Thymus (tissue), 11 donors: Measurements from ENCODE around the gene ACTN1. TPM values are rescaled to one million over a fixed set of nuclear protein-coding genes. Genes with fewer than 3 reads are reported as not detected.
A peak's percentile ranks its signal among the peaks of the same experiment; 100 is the strongest.
"Not testable (repeated sequence)": the region's sequence is repeated elsewhere in the genome, so short reads cannot be mapped to it uniquely, and the experiment has no call there.

Experiments used
- DNase-seq, 9 donors: peaks; one replicate each; pipeline ENCODE4 v3.0.0-alpha.2; 2013; ENCODE audit warnings: low spot score in 9 of 9, low read depth in 6 of 9, missing footprints in 1 of 9
- H3K27ac ChIP-seq, 2 donors: one replicate each; pipeline ENCODE4 v1.5.1; 2013; ENCODE audit warnings: control low read depth in 1 of 2, low read depth in 1 of 2, low read length in 1 of 2, mild to moderate bottlenecking in 1 of 2, moderate library complexity in 1 of 2
- H3K27me3 ChIP-seq, 2 donors: one replicate each; pipeline ENCODE4 v1.5.1; 2013; ENCODE audit warnings: low read length in 1 of 2; ENCODE audit not compliant: control insufficient read depth in 2 of 2, insufficient read depth in 1 of 2
- H3K36me3 ChIP-seq, 2 donors: one replicate each; pipeline ENCODE4 v1.5.1; 2013; ENCODE audit warnings: low read length in 1 of 2, mild to moderate bottlenecking in 1 of 2, moderate library complexity in 1 of 2; ENCODE audit not compliant: control insufficient read depth in 2 of 2, insufficient read depth in 2 of 2
- H3K4me1 ChIP-seq, 2 donors: one replicate each; pipeline ENCODE4 v1.5.1; 2013; ENCODE audit warnings: low read length in 2 of 2; ENCODE audit not compliant: control insufficient read depth in 2 of 2, insufficient read depth in 2 of 2
- H3K4me3 ChIP-seq, 2 donors: one replicate each; pipeline ENCODE4 v1.5.1; 2013; ENCODE audit warnings: low read length in 2 of 2, control low read depth in 1 of 2, mild to moderate bottlenecking in 1 of 2
- H3K9me3 ChIP-seq, 2 donors: one replicate each; pipeline ENCODE4 v1.5.1; 2013; ENCODE audit warnings: low read length in 1 of 2, mild to moderate bottlenecking in 1 of 2; ENCODE audit not compliant: control insufficient read depth in 2 of 2, insufficient read depth in 1 of 2
- WGBS: extraction: QIAGEN DNeasy Blood & Tissue Kit; methylation state at CpG from one replicate; pipeline ENCODE4 v1.1.7; 2013; 5-methylcytosine and 5-hydroxymethylcytosine counted together
- polyA plus RNA-seq: library from polyadenylated mRNA; stranded (reverse); fragments of 200-250 nt; gene quantifications from one replicate; pipeline ENCODE4 v1.2.3, GENCODE V29; 2013
- total RNA-seq: library from RNA; stranded (reverse); fragments of 120-200 nt; gene quantifications from one replicate; pipeline ENCODE4 v1.2.4, GENCODE V29; 2013
- donor health status: healthy.

Gene ACTN1
- total and polyA plus RNA-seq, 2 donors, result 21.6 to 59.3 TPM

DNA sequence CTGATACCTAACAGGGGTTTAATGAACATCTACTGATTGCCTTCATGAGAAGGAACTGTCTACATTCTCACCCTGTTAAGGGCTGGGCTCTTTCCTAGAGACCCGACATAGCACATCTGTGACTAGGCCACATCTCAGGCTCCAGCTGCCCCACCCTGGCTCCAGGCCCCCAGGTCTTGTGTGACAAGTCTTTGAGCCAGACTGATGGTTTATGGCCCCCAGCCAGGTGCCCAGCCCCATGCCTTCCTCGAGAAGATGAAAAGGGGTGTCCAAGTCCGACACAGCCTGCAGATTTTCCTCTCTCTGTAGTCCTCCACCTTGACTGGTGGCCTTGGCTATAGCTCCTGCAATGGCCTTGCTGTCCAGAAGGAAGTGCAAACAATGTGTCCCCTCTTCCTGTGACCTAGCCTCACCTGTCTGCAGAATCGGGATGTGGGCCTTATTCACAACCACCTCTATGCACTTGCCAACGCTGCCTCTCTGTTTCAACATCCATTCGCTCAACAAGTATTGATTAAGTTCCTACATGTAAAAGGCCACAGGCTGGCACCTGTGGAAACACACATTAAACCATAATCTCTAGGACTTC is 4.2 kb downstream of the ACTN1 start:
- no peak overlapping the region for H3K4me3 ChIP-seq
- 95% methylated on average over 6 of the region's 6 CpGs for WGBS
- H3K27me3 ChIP-seq, result peaks cover 14 to 26% of the 10 kb centered on the region in 2 donors
- peaks cover 7 to 11% of the 10 kb centered on the region in 2 donors for H3K36me3 ChIP-seq
- H3K9me3 ChIP-seq, result peaks cover 0 to 14% of the 10 kb centered on the region in 2 donors
- H3K4me1 ChIP-seq, result peaks cover 37 to 59% of the 10 kb centered on the region in 2 donors
- H3K27ac ChIP-seq, result no peak overlapping the region
- DNase-seq, result no peak

DNA sequence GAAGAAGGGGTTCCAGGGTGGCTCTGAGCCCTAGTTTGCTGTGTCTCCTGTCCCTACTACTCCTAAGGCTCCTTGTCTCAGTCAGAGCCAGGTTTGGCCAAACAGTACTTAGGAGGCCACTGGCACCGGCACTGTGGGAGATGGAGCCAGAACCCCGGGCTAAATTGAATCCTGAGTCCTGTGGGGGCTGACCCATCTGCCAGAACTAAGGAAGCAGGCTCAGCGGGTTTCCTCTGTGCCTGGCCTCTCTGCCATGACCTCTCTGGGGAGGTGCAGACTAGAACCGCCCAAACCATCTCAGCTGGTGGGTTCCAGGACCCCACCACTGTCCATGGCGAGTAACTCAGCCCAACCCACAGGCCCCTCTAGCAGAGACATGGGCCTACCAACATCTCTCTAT is 5.5 kb downstream of the ACTN1 start:
- peaks cover 0 to 14% of the 10 kb centered on the region in 2 donors for H3K9me3 ChIP-seq

DNA sequence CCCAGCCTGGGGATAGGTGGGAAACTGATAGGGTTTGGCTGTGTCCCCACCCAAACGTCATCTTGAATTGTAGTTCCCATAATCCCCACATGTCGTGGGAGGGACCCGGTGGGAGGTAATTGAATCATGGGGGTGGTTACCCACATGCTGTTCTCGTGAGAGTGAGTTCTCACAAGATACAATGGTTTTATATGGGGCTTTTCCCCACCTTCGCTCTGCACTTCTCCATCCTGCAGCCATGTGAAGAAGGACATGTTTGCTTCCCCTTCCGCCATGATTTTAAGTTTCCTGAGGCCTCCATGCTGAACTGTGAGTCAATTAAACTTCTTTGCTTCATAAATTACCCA is 5.9 kb downstream of the ACTN1 start:
- WGBS, result 96% methylated on average over 6 of the region's 6 CpGs
- peaks cover 7 to 11% of the 10 kb centered on the region in 2 donors for H3K36me3 ChIP-seq
- H3K4me3 ChIP-seq, H3K27ac ChIP-seq, DNase-seq: not testable (repeated sequence)
- peaks cover 0 to 14% of the 10 kb centered on the region in 2 donors for H3K9me3 ChIP-seq
- peaks cover 0 to 11% of the 10 kb centered on the region in 2 donors for H3K27me3 ChIP-seq
- H3K4me1 ChIP-seq, result peaks cover 53 to 68% of the 10 kb centered on the region in 2 donors

More for the DNA sequence above, 5.5 kb downstream of the ACTN1 start:
- no peak for DNase-seq
- Histone ChIP-seq H3K27ac (no peak overlapping the region), H3K36me3 (peaks cover 7 to 11% of the 10 kb centered on the region in 2 donors), H3K4me1 (peaks cover 49 to 63% of the 10 kb centered on the region in 2 donors), H3K4me3 (no peak overlapping the region), H3K27me3 (peaks cover 2 to 15% of the 10 kb centered on the region in 2 donors)
- 99% methylated on average over 5 of the region's 5 CpGs for WGBS

DNA sequence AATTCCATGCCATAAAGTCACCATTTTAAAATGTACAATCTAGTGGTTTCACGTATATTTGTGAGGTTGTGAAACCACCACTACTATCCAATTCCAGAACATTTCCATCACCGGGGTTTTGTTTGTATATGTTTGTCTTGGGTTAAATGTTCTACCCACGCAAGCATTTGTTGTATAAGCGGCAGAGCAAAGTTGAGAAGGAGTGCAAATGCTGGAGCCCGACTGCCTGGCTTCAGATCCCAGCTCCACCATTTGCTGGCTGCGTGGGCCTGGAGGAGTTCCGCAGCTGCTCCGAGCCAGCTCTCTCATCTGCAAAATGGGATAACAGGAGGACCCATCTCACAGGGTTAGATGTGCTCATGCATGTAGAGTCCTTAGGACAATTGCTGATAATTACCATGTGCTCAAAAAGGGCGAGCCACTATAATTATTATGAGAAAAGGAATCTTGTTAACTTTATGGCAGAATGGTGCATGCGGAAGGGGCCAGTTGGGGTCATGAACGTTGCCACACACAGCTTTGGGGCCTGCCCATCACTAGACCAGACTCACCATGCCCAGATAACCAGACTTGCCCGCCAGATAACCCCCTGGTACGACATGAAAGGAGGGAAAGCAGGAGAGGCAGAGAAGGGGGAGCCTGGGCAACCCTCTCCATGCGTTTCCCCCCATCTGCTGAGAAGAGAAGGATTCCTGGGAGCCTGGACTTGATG is 6.4 kb downstream of the ACTN1 start:
- Histone ChIP-seq H3K4me3 (no peak overlapping the region), H3K27ac (no peak overlapping the region), H3K27me3 (peaks cover 0 to 6% of the 10 kb centered on the region in 2 donors), H3K9me3 (peaks cover 0 to 14% of the 10 kb centered on the region in 2 donors), H3K36me3 (peaks cover 7 to 11% of the 10 kb centered on the region in 2 donors), H3K4me1 (peaks cover 58 to 68% of the 10 kb centered on the region in 2 donors)
- DNase-seq, result no peak
- WGBS, result 98% methylated on average over 14 of the region's 14 CpGs

DNA sequence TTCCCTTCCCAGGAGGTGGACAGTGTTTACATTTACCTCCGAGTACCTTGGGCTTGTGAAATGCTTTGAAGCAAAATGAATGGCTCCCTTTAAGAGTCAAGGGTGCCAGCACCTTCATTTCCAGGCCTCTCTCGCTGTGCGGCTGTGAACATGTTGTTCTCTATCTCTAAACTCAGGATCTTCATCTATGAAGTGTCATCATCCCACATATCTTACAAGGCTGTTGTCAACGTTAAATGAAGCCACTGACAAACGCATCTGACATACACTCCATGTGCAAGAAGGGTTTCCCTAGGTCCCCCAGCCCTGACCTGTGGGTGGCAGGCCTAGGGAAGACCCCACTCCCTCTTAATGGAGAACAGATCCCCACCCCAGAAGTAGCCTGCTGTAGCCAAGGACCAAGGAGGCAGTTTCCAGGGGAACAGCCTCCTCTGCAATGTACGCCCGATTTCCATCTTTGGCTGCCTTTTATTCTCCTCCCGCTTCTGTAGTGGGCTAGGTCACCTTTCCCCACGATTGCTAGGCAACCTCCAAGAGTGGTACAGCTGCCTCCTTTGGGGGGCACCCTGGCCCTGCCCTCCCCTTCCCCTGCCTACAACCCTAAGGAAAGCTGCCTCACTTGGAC is 7.6 kb downstream of the ACTN1 start:
- no peak for DNase-seq
- Histone ChIP-seq H3K27ac (peak overlapping the region in 1 of 2 donors; percentile 91), H3K4me3 (no peak overlapping the region), H3K4me1 (peaks cover 61 to 68% of the 10 kb centered on the region in 2 donors), H3K9me3 (peaks cover 0 to 14% of the 10 kb centered on the region in 2 donors), H3K27me3 (no peaks in the 10 kb centered on the region), H3K36me3 (peaks cover 7 to 11% of the 10 kb centered on the region in 2 donors)
- 84% methylated on average over 9 of the region's 9 CpGs for WGBS

DNA sequence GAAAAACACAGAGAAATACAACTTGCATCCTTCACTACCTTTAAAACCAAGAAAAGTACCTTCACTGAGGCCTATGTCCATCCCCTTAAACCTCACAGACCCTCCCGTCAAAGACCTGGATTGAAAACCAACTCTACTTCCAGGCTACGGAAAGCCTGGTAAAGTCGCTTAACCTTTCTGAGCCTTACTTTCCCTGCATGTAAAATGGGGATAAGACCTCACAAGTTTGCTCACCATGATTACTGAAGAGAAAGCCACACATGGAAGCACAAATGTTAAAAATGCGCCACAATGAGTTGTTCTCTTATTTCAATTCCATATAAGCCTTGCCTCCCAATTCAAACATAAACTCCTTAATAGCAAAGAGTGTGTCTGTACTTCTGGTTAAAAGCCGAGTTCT is 8.4 kb downstream of the ACTN1 start:
- H3K9me3 ChIP-seq, result peaks cover 0 to 14% of the 10 kb centered on the region in 2 donors
- H3K4me3 ChIP-seq, result no peak overlapping the region
- WGBS, result 76% methylated on average over 5 of the region's 5 CpGs
- no peak for DNase-seq
- H3K27me3 ChIP-seq, result no peaks in the 10 kb centered on the region
- peaks cover 7 to 9% of the 10 kb centered on the region in 2 donors for H3K36me3 ChIP-seq
- H3K4me1 ChIP-seq, result peaks cover 62 to 72% of the 10 kb centered on the region in 2 donors
- peak overlapping the region; percentile 88 to 91 for H3K27ac ChIP-seq

DNA sequence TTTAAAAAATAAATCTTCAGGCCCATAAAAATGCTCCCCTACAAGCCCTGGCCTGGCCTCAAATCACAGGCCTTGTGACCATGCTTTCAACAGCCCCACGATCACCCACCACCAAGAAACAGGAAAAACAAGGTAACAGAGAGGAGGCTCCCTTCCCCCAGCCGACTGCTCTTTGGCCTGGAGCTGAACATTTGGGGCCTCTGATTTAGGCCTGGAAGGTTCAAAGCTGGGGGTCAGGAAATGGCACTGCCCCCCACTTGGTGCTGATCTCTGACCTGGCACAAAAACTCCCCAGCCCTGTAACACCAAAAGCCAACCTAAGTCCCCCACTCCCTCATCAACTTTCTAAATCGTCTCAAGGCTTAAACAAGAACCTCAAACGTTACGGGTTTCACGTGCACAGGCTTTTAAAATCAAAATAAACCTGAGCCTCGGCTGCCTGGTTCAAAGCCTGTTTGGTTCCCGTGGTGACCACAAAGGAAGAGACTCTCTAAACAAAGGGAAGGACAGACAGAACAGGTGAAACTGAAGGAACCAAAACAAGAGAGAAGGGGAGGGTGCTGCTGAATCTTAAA is 9.0 kb downstream of the ACTN1 start:
- WGBS, result 3% methylated on average over 8 of the region's 8 CpGs
- H3K36me3 ChIP-seq, result peaks cover 7 to 8% of the 10 kb centered on the region in 2 donors
- H3K4me1 ChIP-seq, result peaks cover 68 to 73% of the 10 kb centered on the region in 2 donors
- H3K27me3 ChIP-seq, result no peaks in the 10 kb centered on the region
- DNase-seq, result peak in 7 of 9 donors; percentile 66 to 92 (median 72)
- peaks cover 0 to 14% of the 10 kb centered on the region in 2 donors for H3K9me3 ChIP-seq
- no peak overlapping the region for H3K4me3 ChIP-seq
- H3K27ac ChIP-seq, result peak overlapping the region; percentile 88 to 91

DNA sequence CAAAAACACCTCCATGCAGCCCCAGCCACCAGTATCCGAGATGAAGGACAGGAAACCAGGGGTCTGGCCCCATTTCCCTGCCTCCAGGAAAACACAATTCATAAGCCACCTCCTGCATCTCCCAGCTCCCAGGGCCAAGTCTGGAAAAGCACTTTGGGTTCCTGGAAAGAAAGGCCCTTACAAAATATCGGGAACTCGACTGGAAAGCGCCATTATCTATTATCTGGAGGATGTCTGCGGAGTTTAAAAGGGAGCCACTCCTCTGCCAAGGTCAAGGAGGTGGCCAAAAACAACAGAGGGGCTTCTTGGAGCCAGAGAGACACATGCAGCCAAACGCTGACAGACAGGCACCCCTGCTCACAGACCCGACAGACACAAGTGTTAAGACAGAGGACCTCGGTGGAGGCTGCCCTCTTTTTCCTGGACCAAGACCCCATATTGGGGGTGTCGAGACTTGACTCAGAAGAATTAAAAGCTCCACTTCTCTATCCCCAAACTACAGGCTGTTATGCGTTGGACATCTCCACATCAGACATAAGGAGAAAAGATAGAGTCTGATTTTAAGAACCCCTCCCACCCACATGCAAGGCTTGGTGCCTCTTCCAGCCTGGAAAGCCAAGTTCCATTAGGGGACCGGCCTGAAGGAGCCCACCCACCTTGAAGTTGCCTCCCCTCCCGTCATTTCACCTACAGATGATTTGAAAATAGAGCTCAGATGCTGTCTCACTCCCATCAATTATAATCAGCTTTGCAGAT is 9.6 kb downstream of the ACTN1 start:
- Histone ChIP-seq H3K36me3 (peaks cover 7 to 8% of the 10 kb centered on the region in 2 donors), H3K27ac (peak overlapping the region; percentile 88 to 91), H3K4me3 (no peak overlapping the region), H3K4me1 (peaks cover 73 to 76% of the 10 kb centered on the region in 2 donors), H3K9me3 (peaks cover 0 to 14% of the 10 kb centered on the region in 2 donors), H3K27me3 (no peaks in the 10 kb centered on the region)
- DNase-seq, result no peak
- 91% methylated on average over 12 of the region's 12 CpGs for WGBS
